ENCODE measurements around the gene CCDC12.

CCDC12 gene

GRCh38 chr3:46935168-46935858 lies 41.2 kb downstream of the CCDC12 start:
- DNase-seq = peak; percentile 96

- DNase-seq = no peak
Measured at GRCh38 chr3:46934498-46935167, 41.9 kb downstream of the CCDC12 start.

DNA sequence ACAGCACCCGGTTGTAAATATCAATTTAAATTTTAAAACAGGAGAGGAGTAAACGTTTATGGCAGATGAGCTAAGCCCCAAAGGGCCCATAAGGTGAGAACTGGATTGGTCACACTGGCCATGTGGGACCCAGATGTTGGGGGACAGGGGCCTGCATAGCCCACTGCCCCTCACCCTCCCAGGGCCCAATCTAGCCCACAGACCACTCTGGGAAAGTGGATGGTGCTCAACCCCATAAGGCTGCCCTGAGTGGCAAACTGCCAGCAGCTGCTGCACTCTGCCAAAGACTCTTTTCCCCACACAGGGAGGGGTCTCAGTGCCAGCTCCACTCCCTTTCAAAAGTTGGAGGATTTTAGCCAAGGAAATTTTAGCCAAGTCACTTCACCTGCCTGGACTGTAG lies 42.5 kb downstream of the CCDC12 start:
- DNase-seq = no peak

DNA sequence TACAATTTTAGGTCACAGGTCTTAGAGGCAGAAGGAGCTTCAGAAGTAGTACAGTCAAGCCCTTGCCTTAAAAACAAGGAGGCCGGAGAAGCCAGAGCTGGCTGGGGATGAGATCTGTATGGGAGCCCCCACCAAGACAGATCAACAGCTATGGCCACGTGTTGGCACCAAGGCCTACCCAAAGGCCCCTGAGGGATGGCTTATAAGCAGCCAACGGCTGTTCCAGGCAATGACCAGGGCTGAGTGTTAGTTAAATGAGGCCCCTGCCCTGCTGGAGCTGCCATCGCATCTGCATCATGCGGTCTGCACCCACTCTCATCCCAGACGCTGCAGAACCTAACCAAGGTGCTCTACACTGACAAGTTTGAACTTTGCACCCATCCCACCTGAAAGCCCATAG lies 43.3 kb downstream of the CCDC12 start:
- DNase-seq = no peak

- DNase-seq = no peak
Measured at GRCh38 chr3:46932455-46933225, 43.9 kb downstream of the CCDC12 start.

- no peak for DNase-seq
Measured at GRCh38 chr3:46931631-46932331, 44.8 kb downstream of the CCDC12 start.

DNA sequence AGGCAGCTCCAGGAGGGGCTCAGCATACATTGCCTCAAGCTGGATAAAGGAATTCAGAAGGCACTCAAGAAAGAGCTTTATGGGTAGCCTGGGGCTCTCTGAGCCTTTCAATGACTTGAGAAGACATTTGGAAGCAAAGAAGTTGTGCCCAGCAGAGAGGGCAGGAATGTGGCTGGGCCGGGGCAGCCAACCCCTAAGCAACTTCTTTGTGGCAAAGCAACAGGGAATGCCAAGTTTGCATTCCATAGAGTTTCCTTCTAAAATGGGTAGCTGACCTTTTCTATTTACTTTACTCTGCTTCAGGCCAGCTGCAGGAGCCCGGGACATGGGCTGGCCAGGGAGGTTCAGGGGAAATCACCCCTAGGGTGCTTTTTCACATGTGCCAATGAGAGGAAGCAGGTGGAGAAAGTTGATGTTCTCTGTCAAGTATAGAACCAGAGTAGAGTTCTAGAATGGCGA lies 45.6 kb downstream of the CCDC12 start:
- no peak for DNase-seq

DNA sequence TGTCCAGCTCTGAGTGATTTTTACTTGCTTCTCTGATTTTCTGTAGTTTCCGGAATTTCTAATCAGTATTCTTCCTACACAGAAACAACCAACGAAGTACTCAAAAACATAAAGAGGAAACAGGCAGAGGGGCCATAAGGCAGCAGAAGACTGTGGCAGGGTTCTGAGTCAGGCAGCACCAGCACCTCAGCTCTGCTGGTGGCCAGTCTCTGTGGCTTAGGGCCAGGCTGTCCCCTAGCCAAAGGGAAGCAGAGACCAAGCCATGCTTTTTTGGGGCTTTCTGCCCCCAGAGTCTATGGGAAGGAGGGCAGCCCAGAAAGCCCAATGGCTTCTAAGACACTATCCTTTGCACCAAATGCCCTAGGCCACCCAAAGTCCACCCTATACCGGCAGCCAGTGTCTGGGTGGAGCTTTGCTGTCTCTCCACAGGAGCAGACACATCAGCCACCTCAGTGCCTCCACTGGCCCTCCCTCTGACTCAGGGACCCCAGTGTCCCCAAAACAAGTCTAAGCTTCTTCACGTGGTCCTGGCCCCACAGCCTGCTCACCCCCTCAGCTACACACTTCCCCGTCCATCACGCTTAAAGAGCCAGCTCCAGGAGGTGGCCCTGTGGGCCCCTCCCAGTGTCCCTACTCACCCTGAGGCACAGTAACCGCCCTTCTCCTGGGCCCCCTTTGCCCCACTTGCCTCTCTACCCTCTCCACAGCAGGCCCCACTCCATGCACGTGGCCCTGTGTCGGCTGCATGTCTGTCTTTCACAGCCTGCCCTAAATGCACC lies 46.2 kb downstream of the CCDC12 start:
- DNase-seq = no peak

DNA sequence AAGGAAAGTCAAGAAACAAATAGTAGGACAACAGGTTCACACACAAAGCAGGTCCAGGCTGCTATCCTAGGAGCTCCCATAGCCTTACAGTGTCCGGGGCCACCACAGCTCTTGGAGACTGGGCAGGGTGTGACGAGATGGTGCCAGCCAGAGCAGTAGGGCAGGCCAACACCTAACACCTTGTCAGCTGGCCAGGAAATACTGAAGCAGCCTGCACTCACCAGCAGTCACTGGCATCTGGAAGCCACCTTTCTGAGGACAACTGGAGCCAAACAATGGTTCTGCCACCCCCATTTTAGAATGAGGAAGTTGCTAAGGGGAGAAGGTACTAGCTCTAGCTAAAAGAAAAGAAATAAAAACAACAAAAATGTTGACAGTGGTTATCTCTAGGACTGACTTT lies 47.2 kb downstream of the CCDC12 start:
- no peak for DNase-seq

GRCh38 chr3:46928282-46928681 lies 48.3 kb downstream of the CCDC12 start:
- no peak for DNase-seq

DNA sequence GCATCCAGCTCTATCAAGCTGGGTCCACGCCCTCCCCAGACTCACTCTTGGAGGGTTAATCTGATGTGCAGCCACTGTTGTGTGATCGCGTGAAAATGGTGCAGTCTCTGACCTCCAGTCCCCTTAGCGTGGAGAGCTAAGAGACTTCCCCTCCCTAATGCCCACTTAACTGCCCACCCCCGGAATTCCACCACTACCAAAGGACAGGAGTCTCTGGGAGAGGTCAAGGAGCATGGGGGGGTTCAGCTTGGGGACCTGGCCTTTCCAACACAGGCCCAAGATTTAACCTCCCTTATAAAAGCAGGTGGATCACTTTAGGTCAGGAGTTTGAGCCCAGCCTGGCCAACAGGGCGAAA lies 48.8 kb downstream of the CCDC12 start:
- no peak for DNase-seq

- no peak for DNase-seq
Measured at GRCh38 chr3:46926871-46927717, 49.5 kb downstream of the CCDC12 start.

DNA sequence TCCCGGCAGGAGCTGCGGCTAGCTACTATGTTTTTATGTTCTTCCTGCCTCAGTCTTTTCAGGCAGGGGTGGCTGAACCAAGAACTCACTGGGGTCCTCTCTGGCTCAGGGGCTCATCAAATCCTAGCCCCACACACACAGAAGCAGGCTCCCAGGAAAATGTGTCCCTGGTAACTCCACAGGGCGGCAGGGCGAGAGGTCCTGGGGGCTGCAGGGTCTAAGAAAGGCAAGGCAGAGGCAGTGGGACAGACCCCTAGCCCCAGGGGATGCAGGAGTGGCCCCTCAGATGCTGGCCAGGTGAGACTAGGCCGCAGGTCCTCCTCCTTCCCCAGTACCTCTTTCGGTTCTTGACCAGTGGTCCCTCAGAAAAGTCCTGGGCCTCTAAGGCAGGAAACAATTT lies 50.1 kb downstream of the CCDC12 start:
- no peak for DNase-seq

DNA sequence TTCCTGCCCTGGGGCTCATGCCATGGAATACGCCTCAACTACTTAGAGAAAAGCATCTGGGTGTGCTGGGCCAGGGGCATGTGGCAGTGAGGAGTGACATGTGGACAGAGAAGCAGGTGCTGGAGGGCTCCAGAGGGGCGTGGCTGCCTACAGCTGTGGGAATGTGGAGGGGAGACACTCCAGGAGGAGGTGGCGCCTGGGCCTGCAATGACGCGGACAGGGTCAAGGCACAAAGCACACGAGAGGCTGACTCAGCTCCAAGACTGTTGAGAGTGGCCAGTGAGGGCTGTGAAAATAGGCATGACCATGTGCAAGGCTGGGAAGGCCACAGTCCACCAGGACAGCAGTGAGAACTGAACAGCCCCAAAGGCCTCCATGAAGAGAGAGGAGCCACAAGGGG lies 50.5 kb downstream of the CCDC12 start:
- DNase-seq = no peak

GRCh38 chr3:46925585-46925934 lies 51.0 kb downstream of the CCDC12 start:
- no peak for DNase-seq

DNA sequence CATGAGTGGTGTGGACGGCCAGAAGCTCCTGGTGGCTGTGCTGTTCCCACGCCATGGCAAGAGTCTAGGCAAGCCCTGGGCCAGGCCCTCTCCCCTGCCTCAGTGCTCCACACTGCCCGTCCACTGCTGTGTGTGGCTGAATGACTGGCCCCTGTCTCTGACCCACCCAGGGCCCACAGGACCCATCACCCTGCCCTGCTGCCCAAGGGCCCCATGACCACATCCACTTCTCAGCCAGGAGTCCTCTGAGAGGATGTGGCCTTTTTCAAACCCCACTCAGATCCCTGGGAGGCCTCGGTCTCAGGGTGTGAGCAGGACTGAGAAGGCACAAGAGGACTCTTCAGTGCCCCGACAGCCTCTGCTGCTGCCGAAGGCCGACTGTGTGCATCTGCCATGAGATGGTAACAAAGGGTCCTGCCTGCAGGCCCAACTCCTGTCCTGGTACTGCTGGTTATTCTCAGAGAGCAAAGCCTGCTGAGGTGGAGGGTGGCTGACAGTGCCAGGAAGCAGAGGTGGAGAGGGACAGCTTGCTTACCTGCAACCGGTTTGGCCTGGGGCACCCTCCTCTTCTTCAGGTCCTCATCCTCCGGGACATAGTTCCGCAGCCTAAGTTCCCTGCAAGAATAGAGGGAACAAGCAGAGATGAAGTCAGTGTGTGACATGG lies 51.5 kb downstream of the CCDC12 start:
- DNase-seq = no peak

GRCh38 chr3:46923559-46924350 lies 52.8 kb downstream of the CCDC12 start:
- peak; percentile 15 for DNase-seq

DNA sequence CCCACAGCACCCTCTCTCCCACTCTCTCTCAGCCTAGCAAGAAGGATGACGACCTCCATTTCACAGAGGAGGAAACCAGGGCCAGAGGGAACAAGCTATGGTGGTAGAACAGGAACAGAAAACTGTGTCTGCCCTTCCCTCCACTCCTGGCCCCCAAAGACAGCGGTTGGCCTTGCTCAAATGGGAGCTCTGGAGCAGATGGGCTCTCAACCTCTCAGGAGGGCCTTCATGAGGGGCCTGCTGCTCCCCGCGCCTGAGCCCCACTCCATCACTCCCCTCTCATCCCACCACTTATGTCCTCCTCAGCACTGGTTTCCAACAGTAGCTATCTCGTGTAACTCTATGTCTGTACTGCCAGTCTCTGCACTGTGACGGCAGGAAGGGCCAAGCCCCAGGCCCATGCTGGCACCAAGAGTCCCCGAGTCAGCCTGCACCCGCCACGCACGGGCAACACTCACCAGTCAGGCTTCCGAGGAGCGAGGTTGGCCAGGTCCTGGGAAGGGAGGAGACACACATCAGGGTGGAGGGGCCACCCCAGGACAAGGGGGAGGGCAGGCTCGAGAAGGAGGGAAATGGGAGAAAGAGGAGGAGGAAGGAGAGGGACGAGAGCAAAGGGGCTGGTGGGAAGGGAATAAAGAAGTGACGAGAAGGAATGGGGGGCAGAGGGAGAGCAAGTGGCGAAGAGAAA lies 53.5 kb downstream of the CCDC12 start:
- no peak for DNase-seq

- no peak for DNase-seq
Measured at GRCh38 chr3:46922426-46922825, 54.1 kb downstream of the CCDC12 start.

DNA sequence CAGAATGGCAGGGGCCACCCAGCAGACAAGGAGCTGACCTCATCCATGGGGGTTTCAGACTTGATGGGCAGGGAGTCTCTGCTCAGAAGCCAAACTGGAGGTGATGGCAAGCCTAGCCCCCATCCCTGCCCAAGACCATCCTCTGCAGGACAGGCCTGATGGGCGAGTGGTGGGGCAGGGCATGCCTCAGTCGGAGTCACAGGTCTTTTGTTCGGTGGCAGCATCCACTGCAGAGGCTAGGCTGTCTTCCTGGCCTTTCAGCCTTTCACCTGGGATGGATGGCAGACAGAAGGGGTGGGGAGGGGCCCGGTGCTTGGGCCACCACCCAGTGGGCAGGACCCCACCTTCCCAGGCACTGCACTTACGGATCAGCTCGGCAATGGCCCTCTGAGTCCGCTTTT lies 54.7 kb downstream of the CCDC12 start:
- no peak for DNase-seq

All from kidney glomerular epithelial cell (primary cell).